HepG2 (cell line): ENCODE results near the gene NOX3. TPM values are rescaled to one million over a fixed set of nuclear protein-coding genes. Genes with fewer than 3 reads are reported as not detected.

Experiments used
- ATAC-seq: fragments of 200-7000 bp; cut with Tn5 transposase; 3 replicates; pipeline ENCODE4 v1.9.1; 2020; ENCODE audit warnings: mild to moderate bottlenecking, moderate library complexity
- BruUV-seq: library from RNA; stranded (reverse); fragments of 400-500 nt; replicated peaks from 2 replicates; lab custom pipeline; 2021; lab: Mats Ljungman, UMichigan
- CTCF ChIA-PET: fragments of 300-600 bp; formaldehyde crosslinking; extraction: SDS; loops from one replicate; lab custom pipeline; 2021; ENCODE audit warnings: low total read pairs, inconsistent platforms, low intra/inter-chr PET ratio; lab: Yijun Ruan, JAX
- POLR2A ChIA-PET: fragments of 350-600 bp; sonication (Branson Sonifier 250); formaldehyde crosslinking; loops from one replicate; lab custom pipeline; 2020; ENCODE audit warnings: antibody characterized with exemption, inconsistent platforms; lab: Yijun Ruan, JAX
- DNase-seq: peaks from one replicate; pipeline ENCODE4 v3.0.0-alpha.2; 2015; ENCODE audit warnings: low spot score
- FAIRE-seq: peaks from 3 replicates; lab custom pipeline; 2011; peaks lifted over from hg19 to GRCh38; lab: Jason Lieb, UNC
- H2AFZ ChIP-seq: one replicate; pipeline ENCODE4 v1.6.1; 2011; ENCODE audit warnings: low read length, inconsistent platforms
- H3K27ac ChIP-seq: fragments of 300-600 bp; 3 replicates; pipeline ENCODE4 v1.8.0; 2011; ENCODE audit warnings: mixed run types, mild to moderate bottlenecking, mixed read lengths, low read length, inconsistent platforms; ENCODE audit not compliant: insufficient read depth; ENCODE audit errors: extremely low read length
- H3K27me3 ChIP-seq, 2 experiments: fragments of 200-600 bp in 1 of 2; 2 replicates in 1 of 2; 3 replicates in 1 of 2; pipeline versions ENCODE4 v1.6.0 to v1.8.0; 2011; ENCODE audit warnings: low read length in 2 of 2, mild to moderate bottlenecking in 2 of 2, moderate library complexity in 2 of 2, inconsistent platforms in 1 of 2; ENCODE audit not compliant: insufficient read depth in 2 of 2, control insufficient read depth in 1 of 2
- H3K36me3 ChIP-seq, 2 experiments: fragments of 200-600 bp in 1 of 2; replicated peaks in 1 of 2; 2 replicates in 1 of 2; 3 replicates in 1 of 2; pipeline versions ENCODE4 v1.5.1 to v1.8.0; 2011; ENCODE audit warnings: low read length in 2 of 2, inconsistent platforms in 1 of 2; ENCODE audit not compliant: insufficient read depth in 2 of 2, control insufficient read depth in 1 of 2
- H3K4me1 ChIP-seq: 2 replicates; pipeline ENCODE4 v1.5.1; 2012; ENCODE audit warnings: low read length, inconsistent platforms; ENCODE audit not compliant: insufficient read depth
- H3K4me2 ChIP-seq: 2 replicates; pipeline ENCODE4 v1.6.0; 2011; ENCODE audit warnings: low read depth, low read length, inconsistent platforms
- H3K4me3 ChIP-seq, 3 experiments: fragments of 200-600 bp in 1 of 3; sonication (generic), shearing (Covaris generic) in 1 of 3; replicated peaks in 1 of 3; 2 replicates each; pipeline ENCODE4 v1.5.1; 2011 to 2016; ENCODE audit warnings: low read length in 3 of 3, inconsistent platforms in 2 of 3, low read depth in 2 of 3, mild to moderate bottlenecking in 2 of 3, control low read depth in 1 of 3, mixed read lengths in 1 of 3; ENCODE audit not compliant: insufficient read depth in 1 of 3
- H3K79me2 ChIP-seq: one replicate; pipeline ENCODE4 v1.6.1; 2011; ENCODE audit warnings: low read length, inconsistent platforms; ENCODE audit not compliant: insufficient read depth
- H3K9ac ChIP-seq: 2 replicates; pipeline ENCODE4 v1.6.0; 2011; ENCODE audit warnings: mild to moderate bottlenecking, low read depth, low read length, inconsistent platforms; ENCODE audit not compliant: insufficient read depth
- H3K9me3 ChIP-seq: 2 replicates; pipeline ENCODE4 v1.5.1; 2012; ENCODE audit warnings: mild to moderate bottlenecking, low read length
- H4K20me1 ChIP-seq: 2 replicates; pipeline ENCODE4 v1.6.0; 2011; ENCODE audit warnings: inconsistent platforms, mild to moderate bottlenecking, low read length, moderate library complexity; ENCODE audit not compliant: insufficient read depth
- ATF6 ChIP-seq: sonication (generic); formaldehyde crosslinking; conservative IDR thresholded peaks from 2 replicates; pipeline ENCODE4 v1.4.0; 2020; ENCODE audit warnings: missing genetic modification reagents
- CEBPG ChIP-seq: IDR thresholded peaks from 2 replicates; pipeline ENCODE4 v1.6.1; 2016
- MED8 ChIP-seq: sonication (generic); formaldehyde crosslinking; IDR thresholded peaks from 2 replicates; pipeline ENCODE4 v1.8.1; 2023; ENCODE audit warnings: mild to moderate bottlenecking, missing genetic modification reagents; ENCODE audit not compliant: insufficient replicate concordance
- NFAT5 ChIP-seq: sonication (generic); formaldehyde crosslinking; IDR thresholded peaks from 2 replicates; pipeline ENCODE4 v1.4.0; 2020; ENCODE audit warnings: missing genetic modification reagents
- NR2F2 ChIP-seq: IDR thresholded peaks from 2 replicates; pipeline ENCODE4 v1.6.1; 2012; ENCODE audit warnings: low read depth, inconsistent platforms, borderline replicate concordance
- REPIN1 ChIP-seq: sonication (generic); formaldehyde crosslinking; IDR thresholded peaks from 2 replicates; pipeline ENCODE4 v1.8.0; 2022; ENCODE audit warnings: missing genetic modification reagents, low read depth, mild to moderate bottlenecking, borderline replicate concordance
- U2AF1 ChIP-seq: fragments of 200-400 bp; formaldehyde crosslinking; optimal IDR thresholded peaks from 2 replicates; pipeline ENCODE3; 2017; ENCODE audit warnings: mild to moderate bottlenecking, low read depth, low read length
- YEATS4 ChIP-seq: sonication (generic); formaldehyde crosslinking; IDR thresholded peaks from 2 replicates; pipeline ENCODE4 v1.4.0; 2020; ENCODE audit warnings: missing genetic modification reagents, borderline replicate concordance
- ZIK1 ChIP-seq: sonication (generic); formaldehyde crosslinking; IDR thresholded peaks from 2 replicates; pipeline ENCODE4 v1.5.0; 2020; ENCODE audit warnings: mild to moderate bottlenecking, low read depth, missing genetic modification reagents, borderline replicate concordance
- ZNF574 ChIP-seq: sonication (generic); formaldehyde crosslinking; IDR thresholded peaks from 2 replicates; pipeline ENCODE4 v1.4.0; 2020; ENCODE audit warnings: missing genetic modification reagents
- ZNF660 ChIP-seq: sonication (generic); formaldehyde crosslinking; IDR thresholded peaks from 2 replicates; pipeline ENCODE4 v1.5.1; 2020; ENCODE audit warnings: mild to moderate bottlenecking, low read depth, missing genetic modification reagents, borderline replicate concordance
- WGBS: methylation state at CpG from one replicate; pipeline ENCODE4 v1.1.6; 2017; ENCODE audit warnings: low lambda C conversion rate; 5-methylcytosine and 5-hydroxymethylcytosine counted together
- in situ Hi-C: cut with HindIII; loops from 2 replicates; pipeline ENCODE4 v1.10.0; 2017; ENCODE audit warnings: low pct_unique_long_range_greater_than_20kb; ENCODE audit not compliant: extremely low pct_ligation_motif_present
- intact Hi-C: fragments of 100-400 bp; cut with micrococcal nuclease; formaldehyde crosslinking; loops from one replicate; pipeline ENCODE4 v1.10.0; 2022; ENCODE audit not compliant: unreplicated experiment
- polyA plus RNA-seq, 8 experiments: library from polyadenylated mRNA; depleted of rRNA in 3 of 8; stranded (reverse) in 7 of 8; unstranded in 1 of 8; fragments of >200 nt; fragmentation: Illumina TruSeq in 4 of 8; extraction: Trizol in 4 of 8; gene quantifications; 2 replicates each; pipeline versions ENCODE4 v1.2.1 to v1.2.3, GENCODE V29; 2011 to 2016; ENCODE audit warnings: low read depth in 4 of 8, missing spikeins in 1 of 8, mixed read lengths in 1 of 8; ENCODE audit not compliant: insufficient read depth in 1 of 8
- total RNA-seq, 5 experiments: library from RNA; depleted of rRNA; stranded (reverse); fragments of >200 nt; fragmentation: Illumina TruSeq; extraction: Trizol; gene quantifications; 2 replicates each; pipeline ENCODE4 v1.2.3, GENCODE V29; 2016; ENCODE audit warnings: low read depth in 1 of 5

The NOX3 gene
- total and polyA plus RNA-seq, 2 of the 13 experiments (the other 11 are each of a cell fraction or from before 2014, with no cell fraction given) = 0.09 to 0.18 TPM

GRCh38 chr6:155487371-155488130 is 31.9 kb upstream of the NOX3 start:
- no peak for ATAC-seq
- H3K79me2 ChIP-seq = no peaks in the 10 kb centered on the region
- ChIA-PET POLR2A (interaction anchor here (1.0 to 3.7 kb wide), 15 partner anchors 8 to 173 kb away, joined by 3 to 107 read pairs (median 5); partner anchors contain the start of gene NOX3), CTCF (interaction anchor here (1.4 kb wide), 2 partner anchors 159 to 161 kb away, joined by 4 to 5 read pairs; no protein-coding TSS in a partner anchor)
- no peak overlapping the region for H2AFZ ChIP-seq
- H3K27ac ChIP-seq = peak overlapping the region; percentile 84
- BruUV-seq = TSS peak; percentile 98
- H3K9me3 ChIP-seq = 0 out of 2 replicates have a peak, but pooled peaks cover 17% of the 10 kb centered on the region
- H3K4me2 ChIP-seq = peak overlapping the region; percentile 22
- DNase-seq = peak; percentile 52
- H3K36me3 ChIP-seq = no peaks in the 10 kb centered on the region
- WGBS = 29% methylated on average over 5 of the region's 5 CpGs
- H3K4me3 ChIP-seq = no peak overlapping the region; a peak in 1 of 6 replicates
- FAIRE-seq = no peak
- H4K20me1 ChIP-seq = no peaks in the 10 kb centered on the region
- intact Hi-C loops (loop anchor here (1.0 to 2.0 kb wide), 3 partner anchors 43 to 88 kb away; no protein-coding TSS in a partner anchor), in situ Hi-C loops (loop anchor here (5.0 kb wide), 1 partner anchor 40 kb away; no protein-coding TSS in a partner anchor)
- peak overlapping the region; percentile 56 for H3K9ac ChIP-seq
- no peaks in the 10 kb centered on the region for H3K27me3 ChIP-seq
- H3K4me1 ChIP-seq = peaks cover 96% of the 10 kb centered on the region
- TF ChIP-seq MED8 (CRISPR knock-in tag) = no peak
- TF ChIP-seq NR2F2 = peak; percentile 46; the same call in 1 of the 2 replicates
- TF ChIP-seq YEATS4 (CRISPR knock-in tag) = no peak
- no peak for TF ChIP-seq U2AF1
- TF ChIP-seq CEBPG (CRISPR knock-in tag) = peak; percentile 16; the same call in 1 of the 2 replicates
- TF ChIP-seq ZNF660 (CRISPR knock-in tag) = no peak
- no peak for TF ChIP-seq NFAT5
- TF ChIP-seq REPIN1 (CRISPR knock-in tag) = 0 out of 2 replicates have a peak, but pooled peaks have one; percentile 21
- no peak for TF ChIP-seq ATF6
- no peak for TF ChIP-seq ZNF574 (CRISPR knock-in tag)
- TF ChIP-seq ZIK1 = no peak
